ENCODE results near the gene BTF3L4. TPM values are rescaled to one million over a fixed set of nuclear protein-coding genes. Genes with fewer than 3 reads are reported as not detected.
A peak's percentile ranks its signal among the peaks of the same experiment; 100 is the strongest.
"Not testable (repeated sequence)": the region's sequence is repeated elsewhere in the genome, so short reads cannot be mapped to it uniquely, and the experiment has no call there.

The BTF3L4 gene
- total RNA-seq, 2 donors from 2014 or later, result 23.1 to 26.5 TPM

DNA sequence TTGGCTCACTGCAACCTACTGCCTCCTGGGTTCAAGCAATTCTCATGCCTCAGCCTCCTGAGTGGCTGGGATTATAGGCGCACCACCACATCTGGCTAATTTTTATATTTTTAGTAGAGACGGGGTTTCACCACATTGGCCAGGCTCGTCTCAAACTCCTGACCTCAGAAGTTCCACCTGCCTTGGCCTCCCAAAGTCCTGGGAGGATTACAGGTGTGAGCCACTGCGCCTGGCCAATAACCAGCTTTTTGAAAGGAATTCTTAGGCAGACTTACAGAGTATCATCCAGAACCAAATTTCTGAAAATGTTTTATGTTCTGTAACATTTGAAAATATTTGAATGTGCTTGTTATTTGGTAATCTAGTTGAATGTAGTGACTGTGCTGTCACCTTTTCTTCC, 14.6 kb downstream of the BTF3L4 start:
- WGBS, 2 donors, result 49 to 56% methylated on average over 4 of the region's 4 CpGs
- intact Hi-C loops (cut with DNase I), result no loop called here
- Histone ChIP-seq H3K27me3 (no peaks in the 10 kb centered on the region), H3K27ac (peak overlapping the region in 1 of 4 donors; percentile 43), H3K36me3 (replicated peaks in 1 of 2; ENCODE audit: insufficient read depth in 1 of 2, low read depth in 2 of 2) (peaks cover 0 to 4% of the 10 kb centered on the region in 2 donors), H3K9me3 (no peaks in the 10 kb centered on the region), H3K4me3 (no peak overlapping the region), H3K4me1 (peaks cover 12% of the 10 kb centered on the region)
- no peak for ATAC-seq
- peak in 3 of 4 donors; percentile 16 to 49 (median 16) for DNase-seq
- TF ChIP-seq POLR2A (IDR thresholded peaks at IDR 0.05), result no peak
- TF ChIP-seq, protein P1, sequence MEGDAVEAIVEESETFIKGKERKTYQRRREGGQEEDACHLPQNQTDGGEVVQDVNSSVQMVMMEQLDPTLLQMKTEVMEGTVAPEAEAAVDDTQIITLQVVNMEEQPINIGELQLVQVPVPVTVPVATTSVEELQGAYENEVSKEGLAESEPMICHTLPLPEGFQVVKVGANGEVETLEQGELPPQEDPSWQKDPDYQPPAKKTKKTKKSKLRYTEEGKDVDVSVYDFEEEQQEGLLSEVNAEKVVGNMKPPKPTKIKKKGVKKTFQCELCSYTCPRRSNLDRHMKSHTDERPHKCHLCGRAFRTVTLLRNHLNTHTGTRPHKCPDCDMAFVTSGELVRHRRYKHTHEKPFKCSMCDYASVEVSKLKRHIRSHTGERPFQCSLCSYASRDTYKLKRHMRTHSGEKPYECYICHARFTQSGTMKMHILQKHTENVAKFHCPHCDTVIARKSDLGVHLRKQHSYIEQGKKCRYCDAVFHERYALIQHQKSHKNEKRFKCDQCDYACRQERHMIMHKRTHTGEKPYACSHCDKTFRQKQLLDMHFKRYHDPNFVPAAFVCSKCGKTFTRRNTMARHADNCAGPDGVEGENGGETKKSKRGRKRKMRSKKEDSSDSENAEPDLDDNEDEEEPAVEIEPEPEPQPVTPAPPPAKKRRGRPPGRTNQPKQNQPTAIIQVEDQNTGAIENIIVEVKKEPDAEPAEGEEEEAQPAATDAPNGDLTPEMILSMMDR (IDR thresholded peaks at IDR 0.05), result no peak

DNA sequence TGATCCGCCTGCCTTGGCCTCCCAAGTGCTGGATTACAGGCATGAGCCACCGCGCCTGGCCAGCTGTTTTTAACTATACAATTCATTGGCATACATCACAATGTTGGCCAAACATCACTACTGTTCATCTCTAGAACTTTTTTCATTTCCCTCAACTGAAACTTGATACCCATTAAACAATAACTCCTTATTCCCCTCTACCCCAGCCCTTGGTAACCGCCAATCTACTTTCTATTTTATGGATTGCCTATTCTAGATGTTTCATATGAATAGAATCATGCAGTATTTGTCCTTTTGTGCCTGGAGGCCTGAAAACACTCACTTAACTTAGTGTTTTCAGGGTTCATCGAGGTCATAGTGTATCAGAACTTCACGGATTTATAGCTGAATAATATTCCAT, 16.2 kb downstream of the BTF3L4 start:
- intact Hi-C loops (cut with DNase I), result no loop called here
- H3K36me3 ChIP-seq (replicated peaks in 1 of 2; ENCODE audit: insufficient read depth in 1 of 2, low read depth in 2 of 2), result no peaks in the 10 kb centered on the region

DNA sequence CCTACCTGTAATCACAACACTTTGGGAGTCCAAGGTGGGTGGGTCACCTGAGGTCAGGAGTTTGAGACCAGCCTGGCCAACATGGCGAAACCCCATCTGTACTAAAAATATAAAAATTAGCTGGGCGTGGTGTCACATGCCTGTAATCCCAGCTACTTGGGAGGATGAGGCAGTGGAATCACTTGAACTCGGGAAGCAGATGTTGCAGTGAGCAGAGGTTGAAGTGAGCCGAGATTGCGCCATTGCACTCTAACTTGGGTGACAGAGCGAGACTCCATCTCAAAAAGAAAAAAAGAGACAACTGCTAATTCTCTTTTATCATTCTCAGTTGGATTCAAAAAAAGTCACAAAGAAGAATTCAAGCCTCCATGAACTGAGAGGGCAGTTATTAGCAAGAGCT, 21.2 kb downstream of the BTF3L4 start:
- H3K4me3 ChIP-seq; DNase-seq; ATAC-seq; H3K4me1 ChIP-seq; H3K27me3 ChIP-seq; intact Hi-C loops (cut with DNase I); H3K27ac ChIP-seq; H3K9me3 ChIP-seq; H3K36me3 ChIP-seq (replicated peaks in 1 of 2; ENCODE audit: insufficient read depth in 1 of 2, low read depth in 2 of 2): not testable (repeated sequence)
- 91 to 94% methylated on average over 6 of the region's 6 CpGs for WGBS, 2 donors

More for the DNA sequence above, 16.2 kb downstream of the BTF3L4 start:
- Histone ChIP-seq H3K9me3 (no peaks in the 10 kb centered on the region), H3K4me1 (peaks cover 12% of the 10 kb centered on the region), H3K27ac (no peak overlapping the region), H3K4me3 (no peak overlapping the region), H3K27me3 (no peaks in the 10 kb centered on the region)
- TF ChIP-seq POLR2A (IDR thresholded peaks at IDR 0.05), result no peak
- TF ChIP-seq, protein P1 (IDR thresholded peaks at IDR 0.05), result no peak
- ATAC-seq (no peak), DNase-seq (no peak)
- WGBS, 2 donors, result 80 to 97% methylated on average over 5 to 6 of the region's 6 CpGs

DNA sequence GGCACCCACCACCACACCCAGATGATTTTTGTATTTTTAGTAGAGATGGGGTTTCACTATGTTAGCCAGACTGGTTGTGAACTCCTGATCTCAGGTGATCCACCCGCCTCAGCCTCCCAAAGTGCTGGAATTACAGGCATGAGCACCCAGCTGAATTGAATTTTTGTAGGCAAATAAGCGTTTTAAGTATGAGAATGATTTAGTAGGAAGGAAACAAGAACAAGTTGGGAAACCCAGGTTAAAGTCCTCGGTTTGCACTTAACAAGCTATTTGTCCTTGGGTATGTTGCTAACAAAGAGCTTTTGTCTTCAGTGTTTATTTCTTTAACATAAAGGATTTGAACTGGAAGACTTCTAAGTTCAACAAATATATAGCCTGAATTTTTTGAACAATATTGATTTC, 23.9 kb downstream of the BTF3L4 start:
- intact Hi-C loops (cut with DNase I), result no loop called here
- H3K27ac ChIP-seq, result peak overlapping the region in 2 of 4 donors; percentile 12 to 55
- H3K4me3 ChIP-seq, result no peak overlapping the region
- no peaks in the 10 kb centered on the region for H3K27me3 ChIP-seq
- H3K9me3 ChIP-seq, result no peaks in the 10 kb centered on the region
- H3K4me1 ChIP-seq, result peaks cover 5% of the 10 kb centered on the region
- ATAC-seq (peak; percentile 40), DNase-seq (no peak)
- no peaks in the 10 kb centered on the region for H3K36me3 ChIP-seq (replicated peaks in 1 of 2; ENCODE audit: insufficient read depth in 1 of 2, low read depth in 2 of 2)
- WGBS, 2 donors, result 40 to 55% methylated on average over 3 of the region's 3 CpGs
- TF ChIP-seq, protein P1 (IDR thresholded peaks at IDR 0.05), result no peak
- TF ChIP-seq POLR2A (IDR thresholded peaks at IDR 0.05), result no peak

DNA sequence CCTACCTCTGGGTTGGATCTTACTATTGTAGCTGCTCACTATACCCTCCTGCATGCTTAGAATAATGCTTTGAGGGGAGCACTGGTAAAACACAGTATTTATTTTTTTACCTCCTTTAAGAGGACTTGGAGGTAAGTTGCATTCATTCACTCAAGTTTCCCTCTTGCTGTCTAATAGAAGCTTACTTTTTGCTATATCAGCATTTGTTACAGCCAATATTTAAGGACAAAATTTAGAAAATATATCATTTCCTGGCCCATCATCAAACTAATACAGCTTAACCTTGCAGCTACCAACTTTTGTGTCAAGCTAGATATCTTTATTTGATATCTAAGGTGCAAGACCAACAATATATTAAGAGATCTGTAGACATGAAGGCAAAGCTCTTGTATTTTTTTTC, 31.8 kb downstream of the BTF3L4 start:
- H3K36me3 ChIP-seq (replicated peaks in 1 of 2; ENCODE audit: insufficient read depth in 1 of 2, low read depth in 2 of 2); H3K27me3 ChIP-seq; H3K4me1 ChIP-seq; ATAC-seq; intact Hi-C loops (cut with DNase I); H3K4me3 ChIP-seq; H3K27ac ChIP-seq; DNase-seq; H3K9me3 ChIP-seq: not testable (repeated sequence)

DNA sequence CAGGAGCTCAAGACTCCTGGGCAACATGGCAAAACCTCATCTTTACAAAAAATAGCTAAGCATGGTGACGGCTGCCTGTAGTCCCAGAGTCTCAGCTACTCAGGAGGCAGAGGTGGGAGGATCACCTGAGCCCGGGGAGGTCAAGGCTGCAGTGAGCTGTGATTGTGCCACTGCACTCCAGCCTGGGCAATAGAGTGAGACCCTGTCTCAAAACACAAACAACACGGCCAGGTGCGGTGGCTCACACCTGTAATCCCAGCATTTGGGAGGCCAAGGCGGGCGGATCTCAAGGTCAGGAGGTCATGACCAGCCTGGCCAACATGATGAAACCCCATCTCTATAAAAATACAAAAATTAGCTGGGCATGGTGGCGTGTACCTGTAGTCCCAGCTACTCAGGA, 38.2 kb downstream of the BTF3L4 start:
- H3K36me3 ChIP-seq (replicated peaks in 1 of 2; ENCODE audit: insufficient read depth in 1 of 2, low read depth in 2 of 2); H3K4me3 ChIP-seq; H3K27me3 ChIP-seq; H3K27ac ChIP-seq; DNase-seq; intact Hi-C loops (cut with DNase I); H3K4me1 ChIP-seq; H3K9me3 ChIP-seq; ATAC-seq: not testable (repeated sequence)
- 84 to 93% methylated on average over 5 to 7 of the region's 7 CpGs for WGBS, 2 donors

Data from body of pancreas (tissue), 4 donors.